Stimulated activated naive CD8-positive, alpha-beta T cell treated with anti-CD3 and anti-CD28 coated beads, Interleukin-15, Interleukin-2, amounts not matched to agents 100 ng/mL and 50 ng/mL, for 24 hours (primary cell): ENCODE measurements around the gene PDE3B.
"Not testable (repeated sequence)": the region's sequence is repeated elsewhere in the genome, so short reads cannot be mapped to it uniquely, and the experiment has no call there.

Source experiments
- H3K27ac Mint-ChIP-seq: one replicate; pipeline ENCODE4 v1.8.0; 2021; ENCODE audit warnings: mild to moderate bottlenecking, mixed read lengths
- H3K27me3 Mint-ChIP-seq: one replicate; pipeline ENCODE4 v1.8.0; 2021; ENCODE audit warnings: mixed read lengths
- H3K36me3 Mint-ChIP-seq: one replicate; pipeline ENCODE4 v1.8.0; 2021; ENCODE audit warnings: low read depth, mixed read lengths
- H3K4me1 Mint-ChIP-seq: one replicate; pipeline ENCODE4 v1.8.0; 2021; ENCODE audit warnings: low read depth, mixed read lengths
- H3K4me3 Mint-ChIP-seq: one replicate; pipeline ENCODE4 v1.8.0; 2021; ENCODE audit warnings: mild to moderate bottlenecking, mixed read lengths
- H3K9me3 Mint-ChIP-seq: one replicate; pipeline ENCODE4 v1.8.0; 2021; ENCODE audit warnings: mixed read lengths

PDE3B gene

GRCh38 chr11:14679662-14680061, 36.1 kb downstream of the PDE3B start:
- Mint-ChIP-seq H3K4me3 (no peak overlapping the region), H3K9me3 (peaks cover 15% of the 10 kb centered on the region), H3K27ac (peak overlapping the region; percentile 28), H3K36me3 (peaks cover 66% of the 10 kb centered on the region), H3K4me1 (peaks cover 60% of the 10 kb centered on the region), H3K27me3 (no peaks in the 10 kb centered on the region)

DNA sequence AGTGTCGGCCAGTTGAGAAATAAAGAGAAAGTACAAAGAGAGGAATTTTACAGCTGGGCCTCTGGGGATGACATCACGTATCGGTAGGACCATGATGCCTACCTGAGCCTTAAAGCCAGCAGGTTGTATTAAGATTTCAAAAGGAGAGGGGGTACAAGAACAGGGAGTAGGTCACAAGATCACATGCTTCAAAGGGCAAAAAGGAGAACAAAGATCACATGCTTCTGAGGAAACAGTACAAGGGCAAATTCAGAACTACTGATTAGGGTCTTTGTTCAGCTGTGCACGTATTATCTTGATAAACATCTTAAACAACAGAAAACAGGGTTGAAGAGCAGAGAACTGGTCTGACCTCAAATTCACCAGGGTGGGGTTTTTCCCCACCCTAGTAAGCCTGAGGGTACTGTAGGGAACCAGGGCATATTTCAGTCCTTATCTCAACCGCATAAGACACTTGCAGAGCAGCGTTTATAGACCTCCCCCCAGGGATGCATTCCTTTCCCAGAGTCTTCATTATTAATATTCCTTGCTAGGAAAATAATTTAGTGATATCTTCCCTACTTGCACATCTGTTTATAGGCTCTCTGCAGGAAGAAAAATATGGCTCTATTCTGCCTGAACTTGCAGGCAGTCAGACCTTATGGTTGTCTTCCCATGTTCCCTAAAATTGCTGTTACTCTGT, 40.8 kb downstream of the PDE3B start:
- H3K4me1 Mint-ChIP-seq, result peaks cover 67% of the 10 kb centered on the region
- peaks cover 48% of the 10 kb centered on the region for H3K36me3 Mint-ChIP-seq
- peak overlapping the region; percentile 4 for H3K4me3 Mint-ChIP-seq
- not testable (repeated sequence) for H3K9me3 Mint-ChIP-seq, H3K27me3 Mint-ChIP-seq
- H3K27ac Mint-ChIP-seq, result peak overlapping the region; percentile 64

GRCh38 chr11:14687456-14687855, 43.9 kb downstream of the PDE3B start:
- Mint-ChIP-seq H3K4me3 (no peak overlapping the region), H3K9me3 (peaks cover 7% of the 10 kb centered on the region), H3K27me3 (no peaks in the 10 kb centered on the region), H3K27ac (no peak overlapping the region), H3K4me1 (peaks cover 49% of the 10 kb centered on the region), H3K36me3 (peaks cover 40% of the 10 kb centered on the region)

DNA sequence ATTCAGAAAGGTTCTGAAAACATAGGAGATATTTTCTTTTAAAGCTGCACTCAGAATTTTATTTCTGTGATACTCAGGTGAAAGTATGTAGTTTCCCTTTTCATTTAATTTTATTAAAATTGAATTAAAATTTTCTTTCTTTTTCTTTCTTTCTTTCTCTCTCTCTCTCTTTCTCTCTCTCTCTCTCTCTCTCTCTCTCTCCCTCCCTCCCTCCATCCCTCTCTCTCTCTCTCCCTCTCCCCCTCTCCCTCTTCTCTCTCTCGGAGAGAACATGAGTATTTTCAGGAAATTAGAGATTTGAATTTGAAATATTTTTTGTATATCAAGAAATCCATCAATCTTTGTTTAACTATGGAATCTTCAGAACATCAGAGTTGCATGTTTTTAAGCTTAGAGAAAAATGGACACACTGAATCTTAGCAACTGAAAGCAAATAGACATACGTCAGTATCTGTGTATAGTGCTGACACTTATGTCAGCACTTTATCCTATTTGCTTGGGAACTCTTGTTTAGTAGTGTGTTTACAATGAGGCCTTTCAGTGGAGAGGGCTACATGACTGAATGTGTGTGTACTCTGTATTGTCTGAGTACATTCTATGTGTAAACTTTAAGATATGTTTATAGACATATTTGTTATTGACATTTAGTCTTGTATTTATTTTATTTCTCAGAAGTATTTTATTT, 44.5 kb downstream of the PDE3B start:
- H3K4me1 Mint-ChIP-seq, result peaks cover 48% of the 10 kb centered on the region
- no peak overlapping the region for H3K27ac Mint-ChIP-seq
- peaks cover 46% of the 10 kb centered on the region for H3K36me3 Mint-ChIP-seq
- no peak overlapping the region for H3K4me3 Mint-ChIP-seq
- H3K9me3 Mint-ChIP-seq, result peaks cover 7% of the 10 kb centered on the region
- no peaks in the 10 kb centered on the region for H3K27me3 Mint-ChIP-seq

GRCh38 chr11:14695656-14696055, 52.1 kb downstream of the PDE3B start:
- H3K27me3 Mint-ChIP-seq, H3K4me3 Mint-ChIP-seq, H3K27ac Mint-ChIP-seq: not testable (repeated sequence)
- peaks cover 46% of the 10 kb centered on the region for H3K36me3 Mint-ChIP-seq
- H3K4me1 Mint-ChIP-seq, result peaks cover 28% of the 10 kb centered on the region
- peaks cover 21% of the 10 kb centered on the region for H3K9me3 Mint-ChIP-seq

- Mint-ChIP-seq H3K36me3 (peaks cover 40% of the 10 kb centered on the region), H3K9me3 (peaks cover 23% of the 10 kb centered on the region), H3K27ac (peak overlapping the region; percentile 64), H3K4me1 (peaks cover 39% of the 10 kb centered on the region), H3K4me3 (peak overlapping the region; percentile 56), H3K27me3 (no peaks in the 10 kb centered on the region)
These were observed 55.2 kb downstream of the PDE3B start for GRCh38 chr11:14698771-14699170.

DNA sequence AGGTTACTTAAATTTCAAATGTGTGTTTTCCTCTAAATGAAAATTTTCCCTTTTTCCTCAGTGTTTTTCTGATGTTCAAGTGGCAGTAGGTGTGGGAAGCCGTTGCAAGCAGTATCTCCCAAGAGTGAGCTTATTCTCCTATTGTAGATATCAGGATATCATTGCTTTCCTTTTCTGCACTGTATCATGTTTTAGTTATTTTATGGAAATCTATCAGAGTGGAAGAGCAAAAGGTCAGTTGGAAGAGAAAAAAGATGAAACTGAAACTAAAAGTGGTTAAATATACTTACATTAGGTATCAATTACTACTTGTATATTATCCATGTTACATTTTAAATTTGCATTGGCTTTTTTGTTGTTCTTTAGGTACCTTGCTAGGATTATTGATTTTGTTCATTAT, 57.0 kb downstream of the PDE3B start:
- H3K27ac Mint-ChIP-seq, result peak overlapping the region; percentile 43
- H3K4me3 Mint-ChIP-seq, result peak overlapping the region; percentile 70
- peaks cover 23% of the 10 kb centered on the region for H3K9me3 Mint-ChIP-seq
- peaks cover 44% of the 10 kb centered on the region for H3K36me3 Mint-ChIP-seq
- peaks cover 47% of the 10 kb centered on the region for H3K4me1 Mint-ChIP-seq
- no peaks in the 10 kb centered on the region for H3K27me3 Mint-ChIP-seq

DNA sequence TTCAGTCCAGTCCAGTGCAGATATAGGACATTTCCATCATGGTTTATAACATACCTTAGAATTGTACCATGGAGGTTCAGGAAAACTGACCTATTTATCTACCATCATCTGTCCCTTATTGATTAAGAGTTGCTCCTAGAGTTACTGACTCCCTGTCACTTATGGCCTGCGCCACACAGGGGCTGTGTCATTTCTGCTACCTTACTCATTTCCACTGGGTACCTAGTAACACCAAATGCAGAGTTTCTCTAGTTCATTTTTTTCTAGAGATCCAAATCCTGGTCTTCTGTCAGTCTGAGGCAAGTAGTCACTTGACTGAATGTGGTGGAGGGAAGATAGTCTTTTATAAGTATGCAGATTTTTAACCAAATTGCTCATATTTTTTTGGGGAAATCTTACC, 59.2 kb downstream of the PDE3B start:
- H3K4me1 Mint-ChIP-seq, result peaks cover 45% of the 10 kb centered on the region
- peaks cover 24% of the 10 kb centered on the region for H3K9me3 Mint-ChIP-seq
- no peak overlapping the region for H3K27ac Mint-ChIP-seq
- no peak overlapping the region for H3K4me3 Mint-ChIP-seq
- peaks cover 45% of the 10 kb centered on the region for H3K36me3 Mint-ChIP-seq
- no peaks in the 10 kb centered on the region for H3K27me3 Mint-ChIP-seq

GRCh38 chr11:14703731-14704130, 60.1 kb downstream of the PDE3B start:
- peaks cover 54% of the 10 kb centered on the region for H3K36me3 Mint-ChIP-seq
- peaks cover 43% of the 10 kb centered on the region for H3K4me1 Mint-ChIP-seq
- no peak overlapping the region for H3K27ac Mint-ChIP-seq
- no peaks in the 10 kb centered on the region for H3K27me3 Mint-ChIP-seq
- no peak overlapping the region for H3K4me3 Mint-ChIP-seq
- H3K9me3 Mint-ChIP-seq, result peaks cover 29% of the 10 kb centered on the region

DNA sequence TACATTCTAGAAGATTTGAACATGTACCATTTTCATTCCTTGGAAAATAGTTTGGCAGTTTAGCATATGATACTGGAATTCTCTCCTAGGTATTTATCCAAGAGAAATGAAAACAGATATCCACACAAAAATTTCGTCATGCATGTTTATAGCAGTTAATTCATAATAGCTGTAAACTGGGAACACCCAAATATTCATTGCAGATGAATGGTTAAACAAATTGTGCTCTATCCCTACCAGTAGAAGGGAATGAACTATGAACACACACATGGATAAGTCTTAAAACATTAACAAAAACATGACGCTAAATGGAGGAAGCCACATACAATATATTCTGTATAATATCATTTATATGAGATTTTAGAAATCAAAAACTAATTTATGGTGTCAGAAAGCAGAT, 61.5 kb downstream of the PDE3B start:
- Mint-ChIP-seq H3K36me3 (peaks cover 67% of the 10 kb centered on the region), H3K9me3 (peaks cover 37% of the 10 kb centered on the region), H3K4me3 (no peak overlapping the region), H3K27me3 (no peaks in the 10 kb centered on the region), H3K4me1 (peaks cover 46% of the 10 kb centered on the region), H3K27ac (no peak overlapping the region)

DNA sequence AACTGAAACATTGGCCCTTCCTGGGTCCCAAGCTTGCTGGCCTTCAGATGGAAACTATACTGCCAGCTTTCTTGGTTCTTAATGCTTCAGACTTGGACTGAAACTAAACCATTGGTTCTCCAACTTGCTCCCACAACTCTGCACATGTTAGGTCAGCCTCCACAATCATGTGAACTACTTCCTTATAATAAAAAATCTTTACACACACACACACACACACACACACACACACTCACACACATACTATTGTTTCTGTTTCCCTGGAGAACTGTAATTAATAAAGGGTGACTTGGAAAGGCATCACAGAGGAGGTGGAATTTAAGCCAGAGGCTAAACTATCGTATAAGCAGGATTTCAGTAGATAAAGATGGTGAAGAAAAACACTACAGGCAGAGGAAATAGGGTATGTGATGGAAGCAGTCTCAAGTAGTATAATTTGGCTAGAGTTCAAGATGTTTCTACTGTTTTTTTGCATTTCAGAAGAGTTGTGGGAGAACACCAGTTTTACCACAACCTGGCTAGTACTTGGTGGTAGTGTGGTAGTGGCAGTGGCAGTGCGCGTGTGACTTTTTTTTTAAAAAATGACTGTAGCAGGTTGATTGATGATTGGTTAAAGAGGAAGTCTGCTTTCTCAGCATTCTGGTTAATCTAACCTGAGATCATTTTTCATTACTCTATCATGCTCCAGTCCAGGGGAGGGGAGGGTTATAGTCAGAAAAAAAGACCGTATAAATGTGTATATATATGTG, 70.1 kb downstream of the PDE3B start:
- H3K27ac Mint-ChIP-seq, result peak overlapping the region; percentile 47
- H3K4me1 Mint-ChIP-seq, result peaks cover 37% of the 10 kb centered on the region
- H3K9me3 Mint-ChIP-seq, result peaks cover 16% of the 10 kb centered on the region
- no peaks in the 10 kb centered on the region for H3K27me3 Mint-ChIP-seq
- H3K36me3 Mint-ChIP-seq, result peaks cover 37% of the 10 kb centered on the region
- peak overlapping the region; percentile 61 for H3K4me3 Mint-ChIP-seq

DNA sequence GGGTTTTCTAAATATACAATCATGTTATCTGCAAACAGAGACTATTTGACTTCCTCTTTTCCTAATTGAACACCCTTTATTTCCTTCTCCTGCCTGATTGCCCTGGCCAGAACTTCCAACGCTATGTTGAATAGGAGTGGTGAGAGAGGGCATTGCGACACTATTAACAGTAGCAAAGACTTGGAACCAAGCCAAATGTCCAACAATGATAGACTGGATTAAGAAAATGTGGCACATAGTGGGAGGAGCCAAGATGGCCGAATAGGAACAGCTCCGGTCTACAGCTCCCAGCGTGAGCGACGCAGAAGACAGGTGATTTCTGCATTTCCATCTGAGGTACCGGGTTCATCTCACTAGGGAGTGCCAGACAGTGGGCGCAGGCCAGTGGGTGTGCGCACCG, 72.1 kb downstream of the PDE3B start:
- peaks cover 20% of the 10 kb centered on the region for H3K36me3 Mint-ChIP-seq
- H3K27me3 Mint-ChIP-seq, H3K4me3 Mint-ChIP-seq, H3K9me3 Mint-ChIP-seq, H3K27ac Mint-ChIP-seq: not testable (repeated sequence)
- H3K4me1 Mint-ChIP-seq, result peaks cover 21% of the 10 kb centered on the region

GRCh38 chr11:14722496-14722895, 78.9 kb downstream of the PDE3B start:
- Mint-ChIP-seq H3K9me3 (peaks cover 3% of the 10 kb centered on the region), H3K36me3 (peaks cover 13% of the 10 kb centered on the region), H3K27ac (no peak overlapping the region)

DNA sequence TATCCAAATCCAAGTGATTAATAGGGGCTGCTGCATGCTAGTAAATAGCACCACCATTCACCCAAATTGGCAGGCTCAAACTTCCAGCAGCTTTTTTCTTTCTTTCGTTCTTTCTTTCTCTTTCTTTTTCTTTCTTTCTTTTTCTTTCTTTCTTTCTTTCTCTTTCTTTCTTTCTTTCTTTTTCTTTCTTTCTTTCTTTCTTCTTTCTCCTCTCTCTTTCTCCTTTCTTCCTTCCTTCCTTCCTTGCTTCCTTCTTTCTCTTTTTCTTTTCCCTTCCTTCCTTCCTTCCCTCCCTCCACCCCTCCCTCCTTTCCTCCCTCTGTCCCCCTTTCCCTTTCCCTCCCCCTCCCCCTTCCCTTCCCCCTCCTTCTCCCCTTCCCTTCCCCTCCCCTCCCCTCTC, 81.5 kb downstream of the PDE3B start:
- no peak overlapping the region for H3K27ac Mint-ChIP-seq
- peaks cover 43% of the 10 kb centered on the region for H3K4me1 Mint-ChIP-seq
- H3K27me3 Mint-ChIP-seq, result no peaks in the 10 kb centered on the region
- peaks cover 17% of the 10 kb centered on the region for H3K36me3 Mint-ChIP-seq
- H3K9me3 Mint-ChIP-seq, result peaks cover 6% of the 10 kb centered on the region
- H3K4me3 Mint-ChIP-seq, result no peak overlapping the region

More at GRCh38 chr11:14722496-14722895, 78.9 kb downstream of the PDE3B start:
- Mint-ChIP-seq H3K4me3 (no peak overlapping the region), H3K27me3 (no peaks in the 10 kb centered on the region), H3K4me1 (peaks cover 22% of the 10 kb centered on the region)

- Mint-ChIP-seq H3K36me3 (peaks cover 24% of the 10 kb centered on the region), H3K27me3 (no peaks in the 10 kb centered on the region), H3K4me1 (peaks cover 50% of the 10 kb centered on the region), H3K27ac (no peak overlapping the region), H3K4me3 (no peak overlapping the region), H3K9me3 (peaks cover 6% of the 10 kb centered on the region)
These were observed 83.6 kb downstream of the PDE3B start for GRCh38 chr11:14727215-14727614.
